Smooth muscle cell (in vitro differentiated cells): ENCODE data around the gene PTPRG. TPM values are rescaled to one million over a fixed set of nuclear protein-coding genes. Genes with fewer than 3 reads are reported as not detected.

Experiments
- DNase-seq: peaks from one replicate; lab custom pipeline; 2025; ENCODE audit not compliant: unreplicated experiment; lab: John Stamatoyannopoulos, UW
- H2AFZ ChIP-seq: fragments of 200-600 bp; sonication (generic); 2 replicates; pipeline ENCODE4 v1.6.0; 2016; ENCODE audit warnings: antibody characterized with exemption, low read depth, mild to moderate bottlenecking
- H3F3A ChIP-seq: fragments of 200-600 bp; sonication (generic); 2 replicates; pipeline ENCODE4 v1.6.0; 2017; ENCODE audit warnings: antibody characterized with exemption, low read depth
- H3K27ac ChIP-seq: fragments of 200-600 bp; sonication (generic); 2 replicates; pipeline ENCODE4 v1.5.1; 2016; ENCODE audit warnings: low read depth, mild to moderate bottlenecking
- H3K27me3 ChIP-seq: fragments of 200-600 bp; sonication (generic); 2 replicates; pipeline ENCODE4 v1.6.1; 2016; ENCODE audit warnings: low read depth, mild to moderate bottlenecking
- H3K36me3 ChIP-seq: fragments of 200-600 bp; sonication (generic); 2 replicates; pipeline ENCODE4 v1.5.1; 2016; ENCODE audit warnings: low read depth
- H3K4me1 ChIP-seq: fragments of 200-600 bp; sonication (generic); 2 replicates; pipeline ENCODE4 v1.5.1; 2016; ENCODE audit warnings: low read depth
- H3K4me2 ChIP-seq: fragments of 200-600 bp; sonication (generic); 2 replicates; pipeline ENCODE4 v1.6.0; 2016; ENCODE audit warnings: mild to moderate bottlenecking
- H3K4me3 ChIP-seq: fragments of 200-600 bp; sonication (generic); 2 replicates; pipeline ENCODE4 v1.5.1; 2016; ENCODE audit warnings: mild to moderate bottlenecking
- H3K79me2 ChIP-seq: fragments of 200-600 bp; sonication (generic); 2 replicates; pipeline ENCODE4 v1.6.0; 2016; ENCODE audit warnings: low read depth, mild to moderate bottlenecking
- H3K9ac ChIP-seq: fragments of 200-600 bp; sonication (generic); 2 replicates; pipeline ENCODE4 v1.6.0; 2016; ENCODE audit warnings: low read depth
- H3K9me3 ChIP-seq: fragments of 200-600 bp; sonication (generic); replicated peaks from 2 replicates; pipeline ENCODE4 v1.5.1; 2016; ENCODE audit warnings: low read depth
- H4K20me1 ChIP-seq: fragments of 200-600 bp; sonication (generic); 2 replicates; pipeline ENCODE4 v1.6.0; 2016; ENCODE audit warnings: low read depth
- CTCF ChIP-seq: fragments of 200-600 bp; sonication (generic); IDR thresholded peaks from 2 replicates; pipeline ENCODE4 v1.5.1; 2017; ENCODE audit warnings: borderline replicate concordance, mild to moderate bottlenecking, antibody characterized with exemption; ENCODE audit not compliant: insufficient read depth, poor library complexity, severe bottlenecking
- WGBS: methylation state at CpG from one replicate; pipeline ENCODE4 v1.1.7; 2016; ENCODE audit warnings: low lambda C conversion rate; 5-methylcytosine and 5-hydroxymethylcytosine counted together
- polyA plus RNA-seq: library from polyadenylated mRNA; unstranded; fragments of >200 nt; fragmentation: Nextera tagmentation; extraction: Ambion mirVana; gene quantifications from 2 replicates; pipeline ENCODE4 v1.2.1, GENCODE V29; 2016
- total RNA-seq: library from RNA; depleted of rRNA; stranded (reverse); fragments of >200 nt; gene quantifications from 2 replicates; pipeline ENCODE4 v1.2.3, GENCODE V29; 2014

Gene PTPRG
- total and polyA plus RNA-seq, 2 experiments from 2014 or later, result 21.2 to 87.3 TPM

- no peak for TF ChIP-seq CTCF
- H3K4me2 ChIP-seq, result no peak overlapping the region
- H3K9me3 ChIP-seq, result no peaks in the 10 kb centered on the region
- no peak for DNase-seq
- H3K27ac ChIP-seq, result no peak overlapping the region
- peaks cover 99% of the 10 kb centered on the region for H4K20me1 ChIP-seq
- H3F3A ChIP-seq, result no peaks in the 10 kb centered on the region
- H3K79me2 ChIP-seq, result peaks cover 14% of the 10 kb centered on the region
- H3K27me3 ChIP-seq, result no peaks in the 10 kb centered on the region
- 96% methylated on average over 1 of the region's 1 CpG for WGBS
- H3K36me3 ChIP-seq, result no peaks in the 10 kb centered on the region
- no peak overlapping the region for H3K9ac ChIP-seq
- H3K4me1 ChIP-seq, result peaks cover 23% of the 10 kb centered on the region
- H2AFZ ChIP-seq, result no peak overlapping the region
- H3K4me3 ChIP-seq, result no peak overlapping the region
Observed at GRCh38 chr3:61804782-61805181, 243.4 kb downstream of the PTPRG start.

GRCh38 chr3:61805510-61806080 is 244.2 kb downstream of the PTPRG start:
- TF ChIP-seq CTCF, result no peak
- H3K79me2 ChIP-seq, result peaks cover 13% of the 10 kb centered on the region
- H3K4me1 ChIP-seq, result peaks cover 23% of the 10 kb centered on the region
- H3F3A ChIP-seq, result no peaks in the 10 kb centered on the region
- 87% methylated on average over 3 of the region's 3 CpGs for WGBS
- no peak for DNase-seq
- H3K9me3 ChIP-seq, result no peaks in the 10 kb centered on the region
- peaks cover 100% of the 10 kb centered on the region for H4K20me1 ChIP-seq
- H3K27ac ChIP-seq, result no peak overlapping the region
- H3K36me3 ChIP-seq, result no peaks in the 10 kb centered on the region
- no peaks in the 10 kb centered on the region for H3K27me3 ChIP-seq
- no peak overlapping the region for H3K9ac ChIP-seq
- no peak overlapping the region for H3K4me2 ChIP-seq
- no peak overlapping the region for H3K4me3 ChIP-seq
- no peak overlapping the region for H2AFZ ChIP-seq

GRCh38 chr3:61806810-61807209 is 245.4 kb downstream of the PTPRG start:
- H3K79me2 ChIP-seq, result peaks cover 24% of the 10 kb centered on the region
- H3K27ac ChIP-seq, result no peak overlapping the region
- no peak overlapping the region for H3K4me3 ChIP-seq
- no peaks in the 10 kb centered on the region for H3K36me3 ChIP-seq
- no peak for DNase-seq
- peaks cover 23% of the 10 kb centered on the region for H3K4me1 ChIP-seq
- no peaks in the 10 kb centered on the region for H3F3A ChIP-seq
- WGBS, result 92% methylated on average over 4 of the region's 4 CpGs
- no peak overlapping the region for H3K4me2 ChIP-seq
- H2AFZ ChIP-seq, result no peak overlapping the region
- H3K9ac ChIP-seq, result no peak overlapping the region
- H4K20me1 ChIP-seq, result peaks cover 100% of the 10 kb centered on the region
- no peaks in the 10 kb centered on the region for H3K27me3 ChIP-seq
- TF ChIP-seq CTCF, result no peak
- H3K9me3 ChIP-seq, result no peaks in the 10 kb centered on the region

GRCh38 chr3:61807865-61808276 is 246.5 kb downstream of the PTPRG start:
- Histone ChIP-seq H3K27me3 (no peaks in the 10 kb centered on the region), H3K4me3 (no peak overlapping the region), H3K9me3 (no peaks in the 10 kb centered on the region), H3F3A (no peaks in the 10 kb centered on the region), H3K27ac (no peak overlapping the region), H3K36me3 (no peaks in the 10 kb centered on the region), H3K4me2 (peak overlapping the region; percentile 56), H3K4me1 (peaks cover 23% of the 10 kb centered on the region), H3K79me2 (peaks cover 24% of the 10 kb centered on the region), H3K9ac (no peak overlapping the region), H2AFZ (no peak overlapping the region), H4K20me1 (peaks cover 100% of the 10 kb centered on the region)
- DNase-seq, result no peak
- WGBS, result 12% methylated on average over 6 of the region's 6 CpGs
- no peak for TF ChIP-seq CTCF
